ENCODE measurements around the gene FUT8. TPM values are rescaled to one million over a fixed set of nuclear protein-coding genes. Genes with fewer than 3 reads are reported as not detected.

The FUT8 gene
- total RNA-seq, 4 donors from 2014 or later: 5.5 to 25.4 (median 8.8) TPM

DNA sequence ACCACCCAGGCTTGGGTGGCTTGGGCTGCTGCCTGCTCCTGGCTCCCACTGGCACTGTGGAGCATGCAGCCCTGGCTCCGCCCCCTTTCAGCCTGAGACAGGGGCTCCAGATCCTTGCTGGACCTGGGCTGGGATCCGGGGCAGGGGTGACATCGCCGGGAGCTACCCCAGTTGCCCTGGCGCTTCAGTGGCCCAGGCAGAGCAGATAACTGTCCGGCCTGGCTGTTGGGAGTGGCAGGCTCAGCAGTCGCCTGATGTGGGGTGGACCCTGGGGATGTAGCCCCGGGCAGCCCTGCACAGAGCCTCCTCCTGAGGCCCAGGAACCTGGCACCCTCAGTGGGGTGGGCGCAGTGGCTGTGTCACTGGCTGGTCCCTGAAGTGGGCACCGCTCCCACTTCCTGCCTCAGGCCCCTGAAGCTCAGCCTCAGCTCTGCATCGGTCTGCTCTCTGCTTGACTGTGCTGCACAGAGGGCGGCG is 57.9 kb downstream of the FUT8 start:
- Histone ChIP-seq H3K9me3 (no peaks in the 10 kb centered on the region), H3K27me3 (no peaks in the 10 kb centered on the region), H3K4me3 (no peak overlapping the region), H3K4me1 (peaks cover 0 to 7% (median 0%) of the 10 kb centered on the region in 3 donors), H3K36me3 (no peaks in the 10 kb centered on the region), H3K27ac (no peak overlapping the region)
- DNase-seq: no peak
- TF ChIP-seq, protein P1, sequence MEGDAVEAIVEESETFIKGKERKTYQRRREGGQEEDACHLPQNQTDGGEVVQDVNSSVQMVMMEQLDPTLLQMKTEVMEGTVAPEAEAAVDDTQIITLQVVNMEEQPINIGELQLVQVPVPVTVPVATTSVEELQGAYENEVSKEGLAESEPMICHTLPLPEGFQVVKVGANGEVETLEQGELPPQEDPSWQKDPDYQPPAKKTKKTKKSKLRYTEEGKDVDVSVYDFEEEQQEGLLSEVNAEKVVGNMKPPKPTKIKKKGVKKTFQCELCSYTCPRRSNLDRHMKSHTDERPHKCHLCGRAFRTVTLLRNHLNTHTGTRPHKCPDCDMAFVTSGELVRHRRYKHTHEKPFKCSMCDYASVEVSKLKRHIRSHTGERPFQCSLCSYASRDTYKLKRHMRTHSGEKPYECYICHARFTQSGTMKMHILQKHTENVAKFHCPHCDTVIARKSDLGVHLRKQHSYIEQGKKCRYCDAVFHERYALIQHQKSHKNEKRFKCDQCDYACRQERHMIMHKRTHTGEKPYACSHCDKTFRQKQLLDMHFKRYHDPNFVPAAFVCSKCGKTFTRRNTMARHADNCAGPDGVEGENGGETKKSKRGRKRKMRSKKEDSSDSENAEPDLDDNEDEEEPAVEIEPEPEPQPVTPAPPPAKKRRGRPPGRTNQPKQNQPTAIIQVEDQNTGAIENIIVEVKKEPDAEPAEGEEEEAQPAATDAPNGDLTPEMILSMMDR (IDR thresholded peaks at IDR 0.05): no peak
- no peak for TF ChIP-seq POLR2A (IDR thresholded peaks at IDR 0.05)
- intact Hi-C loops (cut with DNase I): no loop called here
- 90% methylated on average over 2 of the region's 13 CpGs; no CpG with 5 or more reads in 1 of the 2 donors for WGBS, 2 donors

- Histone ChIP-seq H3K9me3 (no peaks in the 10 kb centered on the region), H3K4me3 (no peak overlapping the region), H3K36me3 (no peaks in the 10 kb centered on the region), H3K4me1 (peaks cover 0 to 7% (median 0%) of the 10 kb centered on the region in 3 donors), H3K27me3 (no peaks in the 10 kb centered on the region), H3K27ac (no peak overlapping the region)
- 57 to 60% methylated on average over 5 of the region's 5 CpGs for WGBS, 2 donors
- DNase-seq: no peak
- intact Hi-C loops (cut with DNase I): no loop called here
- TF ChIP-seq, protein P1 (IDR thresholded peaks at IDR 0.05): no peak
- TF ChIP-seq POLR2A (IDR thresholded peaks at IDR 0.05): no peak
These were observed 58.7 kb downstream of the FUT8 start for GRCh38 chr14:65471038-65471878.

- no peak for TF ChIP-seq POLR2A (IDR thresholded peaks at IDR 0.05)
- TF ChIP-seq, protein P1 (IDR thresholded peaks at IDR 0.05): no peak
- H3K9me3 ChIP-seq: no peaks in the 10 kb centered on the region
- intact Hi-C loops (cut with DNase I): no loop called here
- no peak overlapping the region for H3K4me3 ChIP-seq
- no peak overlapping the region for H3K27ac ChIP-seq
- no peaks in the 10 kb centered on the region for H3K27me3 ChIP-seq
- no peak for DNase-seq
- no peaks in the 10 kb centered on the region for H3K36me3 ChIP-seq
- H3K4me1 ChIP-seq: peaks cover 0 to 7% (median 0%) of the 10 kb centered on the region in 3 donors
These were observed 59.7 kb downstream of the FUT8 start for GRCh38 chr14:65472189-65472588.

- Histone ChIP-seq H3K27ac (no peak overlapping the region), H3K9me3 (no peaks in the 10 kb centered on the region), H3K4me3 (no peak overlapping the region), H3K4me1 (peaks cover 0 to 14% (median 0%) of the 10 kb centered on the region in 3 donors), H3K36me3 (no peaks in the 10 kb centered on the region), H3K27me3 (no peaks in the 10 kb centered on the region)
- DNase-seq: no peak
- 67 to 84% methylated on average over 2 of the region's 2 CpGs for WGBS, 2 donors
- TF ChIP-seq, protein P1 (IDR thresholded peaks at IDR 0.05): no peak
- TF ChIP-seq POLR2A (IDR thresholded peaks at IDR 0.05): no peak
- intact Hi-C loops (cut with DNase I): no loop called here
These were observed 63.9 kb downstream of the FUT8 start for GRCh38 chr14:65476273-65476941.

DNA sequence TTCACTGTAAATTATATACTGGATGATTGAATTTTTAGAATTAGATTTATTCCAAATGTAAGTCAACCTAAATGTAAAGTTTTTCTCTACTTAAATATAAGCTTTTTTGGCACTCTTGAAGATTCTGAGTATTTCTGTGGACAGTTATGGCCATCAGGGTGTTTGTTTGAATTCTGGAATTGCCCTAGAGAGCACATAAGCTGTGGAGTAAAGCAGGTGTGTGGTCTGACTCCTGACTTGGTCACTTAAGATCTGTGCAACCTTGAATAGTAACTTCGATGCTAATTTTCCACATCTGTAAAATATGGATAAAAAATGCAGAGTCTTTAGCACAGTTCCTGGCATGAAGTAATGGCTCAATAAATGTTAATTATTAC is 64.4 kb downstream of the FUT8 start:
- Histone ChIP-seq H3K27me3 (no peaks in the 10 kb centered on the region), H3K4me1 (peaks cover 0 to 14% (median 0%) of the 10 kb centered on the region in 3 donors), H3K27ac (no peak overlapping the region), H3K36me3 (no peaks in the 10 kb centered on the region), H3K4me3 (no peak overlapping the region), H3K9me3 (no peaks in the 10 kb centered on the region)
- no peak for DNase-seq
- intact Hi-C loops (cut with DNase I): no loop called here
- TF ChIP-seq, protein P1 (IDR thresholded peaks at IDR 0.05): no peak
- no peak for TF ChIP-seq POLR2A (IDR thresholded peaks at IDR 0.05)
- 85 to 96% methylated on average over 1 of the region's 1 CpG for WGBS, 2 donors
